CD4-positive, CD25-positive, alpha-beta regulatory T cell (primary cell): Measurements from ENCODE around the gene BAG2. TPM values are rescaled to one million over a fixed set of nuclear protein-coding genes. Genes with fewer than 3 reads are reported as not detected.

ENCODE experiments used
- ATAC-seq, 2 donors: fragments of 150-1000 bp; cut with Tn5 transposase; one replicate each; pipeline ENCODE4 v1.10.0; 2021; ENCODE audit warnings: low read depth in 2 of 2, moderate number of reproducible peaks in 2 of 2, moderate library complexity in 1 of 2
- DNase-seq, 3 donors: peaks; one replicate each; pipeline versions ENCODE4 v3.0.0 to v3.0.0-alpha.2; 2012 to 2022; ENCODE audit warnings: mixed read lengths in 1 of 3
- H3K27ac ChIP-seq: one replicate; pipeline ENCODE4 v1.7.0; 2013; ENCODE audit warnings: mild to moderate bottlenecking, low read length; ENCODE audit not compliant: insufficient read depth, poor library complexity, severe bottlenecking
- H3K27me3 ChIP-seq: one replicate; pipeline ENCODE4 v1.7.0; 2013; ENCODE audit warnings: low read length; ENCODE audit not compliant: control insufficient read depth, insufficient read depth
- H3K36me3 ChIP-seq: one replicate; pipeline ENCODE4 v1.7.0; 2013; ENCODE audit warnings: mild to moderate bottlenecking, low read length, moderate library complexity; ENCODE audit not compliant: control insufficient read depth, insufficient read depth
- H3K4me1 ChIP-seq: 2 replicates; pipeline ENCODE4 v1.7.0; 2013; ENCODE audit warnings: mild to moderate bottlenecking, low read length; ENCODE audit not compliant: insufficient read depth, control insufficient read depth, poor library complexity, severe bottlenecking
- H3K4me3 ChIP-seq: one replicate; pipeline ENCODE4 v1.7.0; 2013; ENCODE audit warnings: low read depth, mild to moderate bottlenecking, low read length, moderate library complexity
- H3K9me3 ChIP-seq, 2 experiments: 1 replicate in 1 of 2; 2 replicates in 1 of 2; pipeline ENCODE4 v1.7.0; 2013; ENCODE audit warnings: low read length in 2 of 2, mild to moderate bottlenecking in 1 of 2, moderate library complexity in 1 of 2; ENCODE audit not compliant: control insufficient read depth in 2 of 2
- H3K27ac Mint-ChIP-seq, 3 donors: one replicate each; pipeline ENCODE4 v1.8.0; 2020 to 2022; ENCODE audit warnings: mild to moderate bottlenecking in 3 of 3, mixed read lengths in 3 of 3, moderate library complexity in 2 of 3
- H3K27me3 Mint-ChIP-seq: one replicate; pipeline ENCODE4 v1.8.0; 2022; ENCODE audit warnings: mild to moderate bottlenecking, mixed read lengths
- H3K36me3 Mint-ChIP-seq: one replicate; pipeline ENCODE4 v1.8.0; 2020; ENCODE audit warnings: mixed read lengths
- H3K4me1 Mint-ChIP-seq, 4 donors: one replicate each; pipeline ENCODE4 v1.8.0; 2020 to 2022; ENCODE audit warnings: mixed read lengths in 4 of 4, mild to moderate bottlenecking in 1 of 4
- H3K4me3 Mint-ChIP-seq, 4 donors: one replicate each; pipeline ENCODE4 v1.8.0; 2020 to 2022; ENCODE audit warnings: mild to moderate bottlenecking in 4 of 4, mixed read lengths in 4 of 4, moderate library complexity in 3 of 4
- H3K9me3 Mint-ChIP-seq, 7 donors: one replicate each; pipeline ENCODE4 v1.8.0; 2020 to 2022; ENCODE audit warnings: mixed read lengths in 7 of 7, mild to moderate bottlenecking in 3 of 7, moderate library complexity in 2 of 7
- polyA plus RNA-seq, 4 donors: library from polyadenylated mRNA; unstranded; fragments of 300-500 nt; fragmentation: Illumina TruSeq; gene quantifications; one replicate each; pipeline ENCODE4 v1.2.3, GENCODE V29; 2021
- total RNA-seq: library from RNA; stranded (reverse); gene quantifications from one replicate; pipeline ENCODE4 v1.2.3, GENCODE V29; 2022

Gene BAG2
- total and polyA plus RNA-seq, 5 donors from 2014 or later: 2.1 to 3.7 (median 3.0) TPM

- peaks cover 22% of the 10 kb centered on the region for H3K4me1 ChIP-seq
- peak overlapping the region; percentile 90 for H3K4me3 ChIP-seq
- no peak overlapping the region for H3K27ac ChIP-seq
- H3K27ac Mint-ChIP-seq: peak overlapping the region in 1 of 3 donors; percentile 92
- no peaks in the 10 kb centered on the region for H3K36me3 Mint-ChIP-seq
- no peaks in the 10 kb centered on the region for H3K27me3 ChIP-seq
- no peak for ATAC-seq
- no peaks in the 10 kb centered on the region for H3K36me3 ChIP-seq
- peaks cover 24 to 51% (median 28%) of the 10 kb centered on the region in 4 donors for H3K4me1 Mint-ChIP-seq
- no peaks in the 10 kb centered on the region for H3K9me3 Mint-ChIP-seq
- no peaks in the 10 kb centered on the region for H3K9me3 ChIP-seq
- no peak for DNase-seq
- H3K4me3 Mint-ChIP-seq: peak overlapping the region in 2 of 4 donors; percentile 7 to 94
- no peaks in the 10 kb centered on the region for H3K27me3 Mint-ChIP-seq
Measured at GRCh38 chr6:57174511-57174907, 2.4 kb downstream of the BAG2 start.

DNA sequence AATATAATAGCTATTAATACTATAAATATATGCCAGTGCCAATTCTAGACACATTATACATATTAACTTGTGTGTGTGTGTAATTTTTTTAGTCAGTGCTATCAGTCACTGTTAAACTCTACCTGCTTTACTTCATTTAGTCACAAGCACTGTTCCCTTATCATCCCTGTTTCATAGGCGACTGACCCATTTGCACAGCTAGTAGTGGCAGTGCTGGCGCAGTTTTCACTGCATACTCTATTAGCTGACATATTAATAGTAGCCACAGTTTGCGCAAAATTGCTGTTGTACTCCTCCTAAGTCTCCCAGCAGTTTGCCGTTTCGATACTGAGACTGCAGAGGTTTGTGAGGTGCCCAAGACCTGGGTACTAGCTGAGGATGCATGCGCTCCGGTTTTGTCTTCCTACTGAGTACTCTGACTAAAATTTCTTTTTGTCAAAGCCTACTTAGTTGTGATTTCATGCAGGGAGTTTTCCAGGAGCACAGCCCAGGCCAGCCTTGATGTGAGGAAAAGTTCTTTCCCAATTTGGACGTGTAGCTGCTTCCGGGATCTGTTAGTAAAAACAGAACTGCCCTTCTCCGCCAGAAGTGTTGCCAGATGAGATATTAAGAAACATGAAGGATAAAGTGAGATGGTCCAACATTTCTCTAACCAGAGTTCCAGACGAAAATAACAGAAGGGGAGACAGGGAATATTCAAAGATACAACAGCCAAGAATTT lies 5.6 kb downstream of the BAG2 start:
- peaks cover 7% of the 10 kb centered on the region for H3K36me3 Mint-ChIP-seq
- Histone ChIP-seq H3K36me3 (peaks cover 3% of the 10 kb centered on the region), H3K27ac (no peak overlapping the region), H3K4me3 (no peak overlapping the region), H3K9me3 (no peaks in the 10 kb centered on the region), H3K4me1 (peaks cover 11% of the 10 kb centered on the region), H3K27me3 (no peaks in the 10 kb centered on the region)
- ATAC-seq (no peak), DNase-seq (no peak)
- H3K4me3 Mint-ChIP-seq: no peak overlapping the region
- no peaks in the 10 kb centered on the region for H3K27me3 Mint-ChIP-seq
- H3K9me3 Mint-ChIP-seq: no peaks in the 10 kb centered on the region
- H3K27ac Mint-ChIP-seq: peak overlapping the region in 2 of 3 donors; percentile 15 to 18
- H3K4me1 Mint-ChIP-seq: peaks cover 22 to 36% (median 24%) of the 10 kb centered on the region in 4 donors

DNA sequence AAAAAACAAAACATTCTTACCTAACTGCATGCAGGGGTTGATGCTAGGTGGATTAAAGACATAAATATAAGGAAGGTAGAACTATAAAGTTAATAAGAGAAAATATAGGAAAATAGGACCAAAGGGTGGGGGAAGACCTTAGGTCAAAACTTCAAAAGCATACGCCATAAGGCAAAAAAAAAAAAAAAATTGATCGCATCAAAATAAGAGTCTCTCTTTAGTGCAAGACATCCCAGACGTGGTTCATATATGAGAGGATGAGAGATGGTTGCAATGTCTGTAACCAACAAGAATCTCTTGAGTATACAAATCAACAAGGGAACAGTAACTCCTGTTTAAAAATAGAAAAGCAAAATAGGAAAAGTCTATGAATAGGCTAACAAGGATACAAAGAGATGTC lies 8.5 kb downstream of the BAG2 start:
- no peak overlapping the region for H3K27ac Mint-ChIP-seq
- ATAC-seq: no peak

GRCh38 chr6:57182017-57182432 lies 9.9 kb downstream of the BAG2 start:
- Histone ChIP-seq H3K27ac (no peak overlapping the region), H3K4me3 (no peak overlapping the region), H3K9me3 (no peaks in the 10 kb centered on the region), H3K27me3 (no peaks in the 10 kb centered on the region), H3K36me3 (peaks cover 13% of the 10 kb centered on the region), H3K4me1 (no peaks in the 10 kb centered on the region)
- DNase-seq (no peak), ATAC-seq (no peak)
- Mint-ChIP-seq H3K4me3 (no peak overlapping the region), H3K27me3 (no peaks in the 10 kb centered on the region), H3K36me3 (peaks cover 18% of the 10 kb centered on the region), H3K27ac (peak overlapping the region in 1 of 3 donors; percentile 89), H3K9me3 (no peaks in the 10 kb centered on the region), H3K4me1 (peaks cover 4 to 12% (median 7%) of the 10 kb centered on the region in 4 donors)

More for the DNA sequence above, 8.5 kb downstream of the BAG2 start:
- Mint-ChIP-seq H3K27me3 (no peaks in the 10 kb centered on the region), H3K36me3 (peaks cover 18% of the 10 kb centered on the region), H3K9me3 (no peaks in the 10 kb centered on the region), H3K4me1 (peaks cover 7 to 16% (median 12%) of the 10 kb centered on the region in 4 donors), H3K4me3 (no peak overlapping the region)
- H3K27me3 ChIP-seq: no peaks in the 10 kb centered on the region
- no peak overlapping the region for H3K27ac ChIP-seq
- H3K4me3 ChIP-seq: no peak overlapping the region
- no peak for DNase-seq
- no peaks in the 10 kb centered on the region for H3K9me3 ChIP-seq
- peaks cover 13% of the 10 kb centered on the region for H3K36me3 ChIP-seq
- no peaks in the 10 kb centered on the region for H3K4me1 ChIP-seq

GRCh38 chr6:57183336-57183735 lies 11.2 kb downstream of the BAG2 start:
- Mint-ChIP-seq H3K27ac (peak overlapping the region in 2 of 3 donors; percentile 16 to 60), H3K27me3 (no peaks in the 10 kb centered on the region), H3K4me3 (no peak overlapping the region), H3K4me1 (peaks cover 3 to 9% (median 5%) of the 10 kb centered on the region in 4 donors), H3K36me3 (peaks cover 18% of the 10 kb centered on the region), H3K9me3 (no peaks in the 10 kb centered on the region)
- no peak for ATAC-seq
- DNase-seq: no peak
- no peaks in the 10 kb centered on the region for H3K27me3 ChIP-seq
- H3K36me3 ChIP-seq: peaks cover 13% of the 10 kb centered on the region
- H3K9me3 ChIP-seq: no peaks in the 10 kb centered on the region
- H3K4me1 ChIP-seq: no peaks in the 10 kb centered on the region
- no peak overlapping the region for H3K4me3 ChIP-seq
- H3K27ac ChIP-seq: no peak overlapping the region

- Histone ChIP-seq H3K4me3 (no peak overlapping the region), H3K36me3 (no peaks in the 10 kb centered on the region), H3K9me3 (no peaks in the 10 kb centered on the region), H3K27me3 (no peaks in the 10 kb centered on the region), H3K4me1 (no peaks in the 10 kb centered on the region), H3K27ac (no peak overlapping the region)
- DNase-seq (no peak), ATAC-seq (no peak)
- Mint-ChIP-seq H3K36me3 (no peaks in the 10 kb centered on the region), H3K27ac (no peak overlapping the region), H3K27me3 (no peaks in the 10 kb centered on the region), H3K9me3 (no peaks in the 10 kb centered on the region), H3K4me3 (no peak overlapping the region), H3K4me1 (peaks cover 0 to 6% (median 0%) of the 10 kb centered on the region in 4 donors)
Measured at GRCh38 chr6:57190140-57190539, 18.0 kb downstream of the BAG2 start.

GRCh38 chr6:57193177-57193576 lies 21.1 kb downstream of the BAG2 start:
- no peak overlapping the region for H3K27ac Mint-ChIP-seq
- no peaks in the 10 kb centered on the region for H3K4me1 ChIP-seq
- DNase-seq (no peak), ATAC-seq (no peak)
- no peaks in the 10 kb centered on the region for H3K27me3 Mint-ChIP-seq
- no peaks in the 10 kb centered on the region for H3K36me3 Mint-ChIP-seq
- no peaks in the 10 kb centered on the region for H3K27me3 ChIP-seq
- H3K4me3 Mint-ChIP-seq: no peak overlapping the region
- H3K9me3 Mint-ChIP-seq: no peaks in the 10 kb centered on the region
- no peak overlapping the region for H3K27ac ChIP-seq
- no peaks in the 10 kb centered on the region for H3K36me3 ChIP-seq
- H3K9me3 ChIP-seq: no peaks in the 10 kb centered on the region
- H3K4me3 ChIP-seq: no peak overlapping the region
- H3K4me1 Mint-ChIP-seq: peaks cover 0 to 6% (median 0%) of the 10 kb centered on the region in 4 donors

DNA sequence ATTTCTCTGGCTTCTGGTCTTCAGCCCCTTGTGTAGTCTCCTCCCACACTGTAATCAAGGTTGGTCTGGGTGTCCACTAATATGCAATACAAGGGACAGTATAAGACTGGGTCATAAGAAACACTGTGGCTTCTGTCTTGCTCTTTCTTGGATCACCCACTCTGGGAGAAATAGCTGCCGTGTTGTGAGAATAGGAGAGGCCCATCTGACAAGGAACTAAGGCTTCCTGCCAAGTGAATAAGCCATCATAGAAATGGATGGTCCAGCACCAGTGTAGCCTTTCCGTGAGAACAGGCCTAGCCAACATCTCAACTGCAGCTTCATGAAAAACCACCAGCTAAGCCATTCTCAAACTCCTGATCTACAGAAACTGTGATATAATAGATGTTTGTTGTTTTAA lies 23.3 kb downstream of the BAG2 start:
- Histone ChIP-seq H3K27ac (no peak overlapping the region), H3K4me1 (no peaks in the 10 kb centered on the region), H3K9me3 (no peaks in the 10 kb centered on the region), H3K4me3 (no peak overlapping the region), H3K27me3 (peaks cover under 1% of the 10 kb centered on the region), H3K36me3 (no peaks in the 10 kb centered on the region)
- Mint-ChIP-seq H3K4me1 (peaks cover 0 to 6% (median 0%) of the 10 kb centered on the region in 4 donors), H3K36me3 (peaks cover under 1% of the 10 kb centered on the region), H3K27me3 (no peaks in the 10 kb centered on the region), H3K9me3 (no peaks in the 10 kb centered on the region), H3K4me3 (no peak overlapping the region), H3K27ac (no peak overlapping the region)
- ATAC-seq (no peak), DNase-seq (no peak)
